Suprapubic skin (tissue), 4 donors: Measurements from ENCODE around the gene PRKAG2. TPM values are rescaled to one million over a fixed set of nuclear protein-coding genes. Genes with fewer than 3 reads are reported as not detected.

Experiments used
- DNase-seq, 2 donors: peaks; one replicate each; pipeline ENCODE4 v3.0.0-alpha.2; 2019; ENCODE audit warnings: low spot score in 2 of 2
- H3K27ac ChIP-seq: fragments of 200-600 bp; sonication (generic); one replicate; pipeline ENCODE4 v1.5.1; 2019
- H3K27me3 ChIP-seq: fragments of 200-600 bp; sonication (generic); one replicate; pipeline ENCODE4 v1.5.1; 2019
- H3K36me3 ChIP-seq: fragments of 200-600 bp; sonication (generic); one replicate; pipeline ENCODE4 v1.5.1; 2019
- H3K4me1 ChIP-seq: fragments of 200-600 bp; sonication (generic); one replicate; pipeline ENCODE4 v1.5.1; 2019
- H3K4me3 ChIP-seq: fragments of 200-600 bp; sonication (generic); one replicate; pipeline ENCODE4 v1.5.1; 2019; ENCODE audit warnings: mild to moderate bottlenecking
- H3K9me3 ChIP-seq: fragments of 200-600 bp; sonication (generic); one replicate; pipeline ENCODE4 v1.5.1; 2019
- EP300 ChIP-seq: sonication (generic); formaldehyde crosslinking; IDR thresholded peaks from one replicate; pipeline ENCODE4 v1.6.1; 2017; ENCODE audit warnings: antibody characterized with exemption
- POLR2A ChIP-seq, 2 donors: fragments of 450-650 bp; IDR thresholded peaks; one replicate each; pipeline ENCODE4 v1.6.1; 2017; ENCODE audit warnings: antibody characterized with exemption in 2 of 2, mild to moderate bottlenecking in 2 of 2, moderate library complexity in 2 of 2
- POLR2AphosphoS5 ChIP-seq, 3 donors: sonication (generic); formaldehyde crosslinking; IDR thresholded peaks; one replicate each; pipeline ENCODE4 v1.6.1; 2017; ENCODE audit warnings: antibody characterized with exemption in 3 of 3
- WGBS: methylation state at CpG from one replicate; pipeline ENCODE4 v1.1.5; 2018; 5-methylcytosine and 5-hydroxymethylcytosine counted together
- total RNA-seq, 4 donors: library from RNA; depleted of rRNA; stranded (reverse); fragments of >200 nt; gene quantifications; one replicate each; pipeline ENCODE4 v1.1.0, GENCODE V29; 2016
- TF ChIP-seq, protein P1 (sequence below), 2 donors: fragments of 200-600 bp in 1 of 2; fragments of 450-650 bp in 1 of 2; sonication (generic) in 1 of 2; IDR thresholded peaks; one replicate each; pipeline ENCODE4 v1.5.1; 2016 to 2019; ENCODE audit warnings: antibody characterized with exemption in 2 of 2, mild to moderate bottlenecking in 1 of 2, moderate library complexity in 1 of 2

Gene PRKAG2
- total RNA-seq, 4 donors from 2014 or later: 16.5 to 40.0 (median 17.3) TPM

DNA sequence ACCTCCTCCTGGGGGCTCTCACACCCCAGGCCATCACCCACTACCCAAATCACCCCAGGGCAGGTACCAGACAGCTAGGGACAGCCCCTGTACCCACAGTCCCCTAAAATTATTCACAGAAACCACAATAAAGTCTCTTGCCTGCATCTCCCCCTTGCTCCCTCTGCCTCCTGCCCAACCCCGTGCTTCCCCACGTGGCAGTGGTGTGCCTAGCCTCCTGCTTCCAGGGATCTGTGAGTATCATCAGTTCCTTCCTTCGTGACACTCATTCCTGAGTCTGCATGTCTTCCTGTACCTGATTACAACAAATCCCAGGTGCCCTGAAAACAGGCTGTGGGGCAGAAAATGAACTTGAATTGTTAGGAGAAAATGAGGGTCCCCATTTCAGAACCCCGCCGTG lies 61.5 kb downstream of the PRKAG2 start:
- peaks cover 10% of the 10 kb centered on the region for H3K4me1 ChIP-seq
- no peaks in the 10 kb centered on the region for H3K9me3 ChIP-seq
- WGBS: 91% methylated on average over 5 of the region's 5 CpGs
- TF ChIP-seq POLR2AphosphoS5 (IDR thresholded peaks at IDR 0.05) (no peak), POLR2A (IDR thresholded peaks at IDR 0.05) (no peak), EP300 (no peak)
- TF ChIP-seq, protein P1, sequence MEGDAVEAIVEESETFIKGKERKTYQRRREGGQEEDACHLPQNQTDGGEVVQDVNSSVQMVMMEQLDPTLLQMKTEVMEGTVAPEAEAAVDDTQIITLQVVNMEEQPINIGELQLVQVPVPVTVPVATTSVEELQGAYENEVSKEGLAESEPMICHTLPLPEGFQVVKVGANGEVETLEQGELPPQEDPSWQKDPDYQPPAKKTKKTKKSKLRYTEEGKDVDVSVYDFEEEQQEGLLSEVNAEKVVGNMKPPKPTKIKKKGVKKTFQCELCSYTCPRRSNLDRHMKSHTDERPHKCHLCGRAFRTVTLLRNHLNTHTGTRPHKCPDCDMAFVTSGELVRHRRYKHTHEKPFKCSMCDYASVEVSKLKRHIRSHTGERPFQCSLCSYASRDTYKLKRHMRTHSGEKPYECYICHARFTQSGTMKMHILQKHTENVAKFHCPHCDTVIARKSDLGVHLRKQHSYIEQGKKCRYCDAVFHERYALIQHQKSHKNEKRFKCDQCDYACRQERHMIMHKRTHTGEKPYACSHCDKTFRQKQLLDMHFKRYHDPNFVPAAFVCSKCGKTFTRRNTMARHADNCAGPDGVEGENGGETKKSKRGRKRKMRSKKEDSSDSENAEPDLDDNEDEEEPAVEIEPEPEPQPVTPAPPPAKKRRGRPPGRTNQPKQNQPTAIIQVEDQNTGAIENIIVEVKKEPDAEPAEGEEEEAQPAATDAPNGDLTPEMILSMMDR (IDR thresholded peaks at IDR 0.05): no peak
- no peaks in the 10 kb centered on the region for H3K27me3 ChIP-seq
- no peak overlapping the region for H3K4me3 ChIP-seq
- no peak for DNase-seq
- H3K36me3 ChIP-seq: no peaks in the 10 kb centered on the region
- no peak overlapping the region for H3K27ac ChIP-seq

DNA sequence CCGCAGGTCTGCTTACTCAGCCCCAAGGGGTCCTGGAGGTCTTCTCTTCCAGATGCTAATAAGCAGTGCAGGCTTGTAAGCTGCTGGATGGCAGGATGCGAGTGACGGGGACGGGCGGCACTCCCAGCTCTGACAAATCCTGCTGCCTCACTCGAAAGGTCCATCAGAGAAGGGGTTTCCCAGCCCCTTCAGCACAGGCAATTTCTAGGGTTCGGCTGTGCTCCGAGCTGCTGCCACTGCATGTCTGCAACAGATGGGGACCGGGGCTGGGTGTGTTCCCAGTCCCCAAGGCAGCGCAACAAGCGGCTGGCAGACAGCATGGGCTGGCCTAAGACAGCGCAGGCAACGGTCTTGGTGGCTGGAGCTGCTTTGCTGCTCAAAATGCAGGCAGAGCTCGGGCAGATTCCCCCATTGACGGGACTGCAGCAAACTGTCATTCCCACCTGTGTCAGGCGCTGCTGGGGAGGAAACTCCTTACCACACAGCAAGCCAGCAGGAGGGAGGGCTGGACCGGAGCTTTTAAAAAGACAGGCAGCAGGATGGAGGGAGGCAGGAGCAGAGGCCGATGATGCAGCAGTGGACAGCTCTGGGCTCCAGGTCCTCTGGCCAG lies 62.4 kb downstream of the PRKAG2 start:
- H3K4me1 ChIP-seq: peaks cover 8% of the 10 kb centered on the region
- H3K4me3 ChIP-seq: no peak overlapping the region
- H3K27me3 ChIP-seq: no peaks in the 10 kb centered on the region
- H3K9me3 ChIP-seq: no peaks in the 10 kb centered on the region
- no peaks in the 10 kb centered on the region for H3K36me3 ChIP-seq
- H3K27ac ChIP-seq: no peak overlapping the region
- no peak for DNase-seq
- WGBS: 73% methylated on average over 13 of the region's 18 CpGs
- TF ChIP-seq, protein P1 (IDR thresholded peaks at IDR 0.05): no peak
- no peak for TF ChIP-seq POLR2AphosphoS5 (IDR thresholded peaks at IDR 0.05)
- no peak for TF ChIP-seq POLR2A (IDR thresholded peaks at IDR 0.05)

DNA sequence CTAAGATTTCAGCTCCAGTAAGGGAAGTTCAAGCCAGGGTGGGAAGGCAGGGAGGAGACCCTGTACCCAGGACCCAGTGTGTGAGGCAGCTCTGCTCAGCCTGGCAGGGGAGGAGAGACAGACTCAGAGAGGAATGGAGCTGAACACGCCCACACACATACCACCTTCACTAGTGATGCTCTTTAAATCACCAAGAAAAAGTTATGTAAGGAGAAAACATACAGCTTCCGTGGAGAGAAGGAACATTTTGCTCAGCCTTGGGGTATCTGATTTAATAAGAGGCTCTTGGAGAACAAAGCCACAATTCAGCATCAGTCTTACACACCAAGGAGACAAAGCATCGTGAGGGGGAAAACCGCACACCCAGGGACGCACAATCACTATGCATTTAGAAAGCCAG lies 62.9 kb downstream of the PRKAG2 start:
- H3K27ac ChIP-seq: no peak overlapping the region
- no peaks in the 10 kb centered on the region for H3K36me3 ChIP-seq
- H3K27me3 ChIP-seq: no peaks in the 10 kb centered on the region
- no peaks in the 10 kb centered on the region for H3K9me3 ChIP-seq
- no peak overlapping the region for H3K4me3 ChIP-seq
- peaks cover 3% of the 10 kb centered on the region for H3K4me1 ChIP-seq
- TF ChIP-seq POLR2AphosphoS5 (IDR thresholded peaks at IDR 0.05): no peak
- TF ChIP-seq POLR2A (IDR thresholded peaks at IDR 0.05): no peak
- TF ChIP-seq, protein P1 (IDR thresholded peaks at IDR 0.05): no peak
- TF ChIP-seq EP300: no peak
- no peak for DNase-seq
- WGBS: 79% methylated on average over 5 of the region's 5 CpGs

DNA sequence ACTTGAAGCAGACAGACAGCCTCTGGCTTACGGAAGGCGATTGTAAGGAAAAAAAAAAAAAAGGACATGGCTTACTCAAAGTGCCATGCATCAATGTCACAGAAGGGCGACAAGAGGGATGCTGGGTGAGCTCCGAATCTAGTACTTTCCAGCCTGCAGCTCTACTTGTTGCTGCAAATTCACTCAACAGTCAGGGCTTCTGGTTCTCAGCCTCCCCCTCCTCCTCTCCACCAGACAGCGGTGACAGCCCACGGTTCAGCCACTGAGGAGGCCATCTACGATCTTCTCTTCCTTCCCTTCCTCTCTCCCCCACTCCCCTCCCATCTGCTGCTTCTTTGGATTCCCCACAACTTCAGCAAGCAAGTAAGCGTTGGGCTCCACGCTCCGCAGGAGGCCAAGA lies 63.5 kb downstream of the PRKAG2 start:
- WGBS: 83% methylated on average over 10 of the region's 10 CpGs
- H3K27ac ChIP-seq: no peak overlapping the region

DNA sequence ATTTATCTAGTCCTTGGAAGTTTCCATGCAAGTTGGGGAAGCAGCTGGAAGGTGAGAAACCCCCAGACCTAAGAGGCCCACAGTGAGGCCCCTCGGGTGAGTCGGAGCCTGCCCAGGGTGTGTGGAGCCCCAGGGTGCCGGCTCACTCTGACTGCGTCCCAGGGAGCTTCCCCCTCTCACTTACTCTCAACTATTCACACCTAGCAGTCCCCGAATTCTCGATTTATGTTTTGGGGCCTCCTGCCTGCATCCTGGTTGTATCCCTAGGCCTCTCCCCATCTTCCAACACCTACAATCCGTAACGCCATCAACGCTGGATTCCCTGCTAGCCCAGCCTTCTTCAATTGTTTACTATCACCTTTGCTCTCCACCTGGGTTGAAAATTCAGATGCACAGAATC lies 63.9 kb downstream of the PRKAG2 start:
- WGBS: 85% methylated on average over 9 of the region's 9 CpGs
- no peaks in the 10 kb centered on the region for H3K27me3 ChIP-seq
- no peak overlapping the region for H3K27ac ChIP-seq
- DNase-seq: no peak
- no peaks in the 10 kb centered on the region for H3K9me3 ChIP-seq
- H3K4me1 ChIP-seq: no peaks in the 10 kb centered on the region
- no peak for TF ChIP-seq EP300
- no peak for TF ChIP-seq POLR2A (IDR thresholded peaks at IDR 0.05)
- TF ChIP-seq, protein P1 (IDR thresholded peaks at IDR 0.05): no peak
- TF ChIP-seq POLR2AphosphoS5 (IDR thresholded peaks at IDR 0.05): no peak
- H3K4me3 ChIP-seq: no peak overlapping the region
- H3K36me3 ChIP-seq: no peaks in the 10 kb centered on the region

More for the DNA sequence above, 63.5 kb downstream of the PRKAG2 start:
- H3K36me3 ChIP-seq: no peaks in the 10 kb centered on the region
- DNase-seq: no peak
- no peaks in the 10 kb centered on the region for H3K4me1 ChIP-seq
- TF ChIP-seq, protein P1 (IDR thresholded peaks at IDR 0.05): no peak
- TF ChIP-seq EP300 (no peak), POLR2A (IDR thresholded peaks at IDR 0.05) (no peak), POLR2AphosphoS5 (IDR thresholded peaks at IDR 0.05) (no peak)
- H3K4me3 ChIP-seq: no peak overlapping the region
- no peaks in the 10 kb centered on the region for H3K9me3 ChIP-seq
- H3K27me3 ChIP-seq: no peaks in the 10 kb centered on the region
